Urinary bladder (tissue), 4 donors: ENCODE data around the gene COL25A1. TPM values are rescaled to one million over a fixed set of nuclear protein-coding genes. Genes with fewer than 3 reads are reported as not detected.

ENCODE experiments used
- DNase-seq: peaks from one replicate; pipeline ENCODE4 v3.0.0-alpha.2; 2015; ENCODE audit errors: extremely low spot score
- H3K27ac ChIP-seq: one replicate; pipeline ENCODE4 v1.5.1; 2013; ENCODE audit warnings: low read depth, mild to moderate bottlenecking, moderate library complexity
- H3K36me3 ChIP-seq: one replicate; pipeline ENCODE4 v1.6.1; 2013; ENCODE audit warnings: mild to moderate bottlenecking, moderate library complexity; ENCODE audit not compliant: insufficient read depth
- H3K4me1 ChIP-seq: one replicate; pipeline ENCODE4 v1.6.1; 2013; ENCODE audit warnings: mild to moderate bottlenecking, moderate library complexity; ENCODE audit not compliant: insufficient read depth
- H3K4me3 ChIP-seq: one replicate; pipeline ENCODE4 v1.5.1; 2013; ENCODE audit warnings: low read depth, low read length
- WGBS: extraction: QIAGEN DNeasy Blood & Tissue Kit; methylation state at CpG from one replicate; pipeline ENCODE4 v1.1.7; 2013; 5-methylcytosine and 5-hydroxymethylcytosine counted together
- polyA plus RNA-seq: library from polyadenylated mRNA; stranded (reverse); fragments of 200-250 nt; gene quantifications from one replicate; pipeline ENCODE4 v1.2.3, GENCODE V29; 2013
- total RNA-seq: library from RNA; depleted of rRNA; stranded (reverse); fragments of >200 nt; gene quantifications from one replicate; pipeline ENCODE4 v1.2.3, GENCODE V29; 2014
- donor health status: healthy with polysubstance abuse.
- donor health status: healthy.

Gene COL25A1
- total and polyA plus RNA-seq, 2 donors, result 1.4 to 16.4 TPM

DNA sequence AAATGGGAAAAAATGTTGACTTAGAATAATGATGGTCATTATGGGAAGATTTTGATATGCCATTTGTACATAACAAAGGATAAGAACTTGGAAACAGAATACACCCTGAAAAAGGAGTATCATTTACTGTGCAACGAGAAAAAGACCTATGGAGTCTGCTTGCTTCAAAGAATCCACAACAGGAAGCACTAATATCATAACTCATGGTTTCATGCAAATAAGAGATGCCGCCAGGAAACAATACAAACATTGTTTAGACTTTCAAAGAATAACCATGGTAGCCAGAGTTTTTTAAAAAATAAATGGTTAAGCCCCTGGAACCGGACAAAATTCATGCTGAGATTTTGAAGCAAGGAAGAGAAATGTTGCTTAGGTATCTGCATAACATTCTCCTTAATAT is 399.7 kb downstream of the COL25A1 start:
- Histone ChIP-seq H3K4me1 (no peaks in the 10 kb centered on the region), H3K4me3 (no peak overlapping the region), H3K27ac (no peak overlapping the region), H3K36me3 (no peaks in the 10 kb centered on the region)
- DNase-seq, result no peak
- WGBS, result 66% methylated on average over 3 of the region's 3 CpGs

- no peak overlapping the region for H3K27ac ChIP-seq
These were observed 401.2 kb downstream of the COL25A1 start for GRCh38 chr4:108901291-108901690.

GRCh38 chr4:108900018-108900580 is 402.4 kb downstream of the COL25A1 start:
- no peak overlapping the region for H3K27ac ChIP-seq
- WGBS, result 79% methylated on average over 3 of the region's 3 CpGs

More at GRCh38 chr4:108901291-108901690, 401.2 kb downstream of the COL25A1 start:
- Histone ChIP-seq H3K4me1 (no peaks in the 10 kb centered on the region), H3K36me3 (no peaks in the 10 kb centered on the region), H3K4me3 (no peak overlapping the region)
- no peak for DNase-seq
- 93% methylated on average over 1 of the region's 1 CpG for WGBS

DNA sequence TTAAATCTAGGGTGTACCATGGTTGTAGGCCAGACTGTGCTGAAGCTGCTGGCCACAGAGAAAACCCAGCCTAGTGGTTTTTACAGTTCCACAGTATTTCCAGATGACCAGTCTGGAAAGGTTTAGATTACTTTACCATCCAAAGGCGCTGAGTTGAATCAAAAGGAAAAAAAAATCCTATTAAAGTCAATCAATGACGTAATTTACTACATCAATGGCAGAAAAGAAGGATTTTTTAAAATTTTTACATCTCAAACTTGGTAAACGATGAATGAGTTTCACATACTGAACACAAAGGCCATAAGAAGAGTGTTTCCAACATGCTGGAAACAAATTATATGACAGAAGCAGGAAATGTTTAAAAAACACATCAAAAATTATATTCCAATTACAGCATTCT is 409.0 kb downstream of the COL25A1 start:
- H3K4me3 ChIP-seq, result no peak overlapping the region
- DNase-seq, result no peak
- H3K27ac ChIP-seq, result no peak overlapping the region
- H3K36me3 ChIP-seq, result no peaks in the 10 kb centered on the region
- H3K4me1 ChIP-seq, result no peaks in the 10 kb centered on the region
- 87% methylated on average over 3 of the region's 3 CpGs for WGBS

More at GRCh38 chr4:108900018-108900580, 402.4 kb downstream of the COL25A1 start:
- Histone ChIP-seq H3K36me3 (no peaks in the 10 kb centered on the region), H3K4me1 (no peaks in the 10 kb centered on the region), H3K4me3 (no peak overlapping the region)
- DNase-seq, result no peak

- 48% methylated on average over 1 of the region's 1 CpG for WGBS
- Histone ChIP-seq H3K4me3 (no peak overlapping the region), H3K4me1 (no peaks in the 10 kb centered on the region), H3K36me3 (no peaks in the 10 kb centered on the region), H3K27ac (no peak overlapping the region)
- no peak for DNase-seq
These were observed 410.4 kb downstream of the COL25A1 start for GRCh38 chr4:108891896-108892590.

DNA sequence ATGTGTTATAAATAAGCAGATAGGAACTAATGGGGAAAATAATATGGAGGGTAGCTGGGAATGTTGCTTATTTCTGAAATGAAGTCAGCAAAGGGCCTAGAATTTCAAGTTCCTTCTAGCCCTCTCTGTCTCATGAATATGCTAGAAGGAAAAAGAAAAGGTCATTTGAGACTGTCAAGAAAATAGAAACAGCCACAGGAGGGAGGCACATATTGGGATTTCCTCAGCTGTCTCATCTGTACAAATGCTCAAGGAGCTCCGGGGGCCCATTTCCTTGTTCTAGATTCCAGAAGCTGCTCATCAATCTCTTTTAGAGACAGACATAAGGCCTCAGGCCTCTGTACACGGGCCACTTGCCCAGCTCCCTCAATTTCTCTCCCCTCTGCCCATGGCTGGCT is 412.0 kb downstream of the COL25A1 start:
- Histone ChIP-seq H3K4me3 (no peak overlapping the region), H3K36me3 (no peaks in the 10 kb centered on the region), H3K27ac (no peak overlapping the region), H3K4me1 (no peaks in the 10 kb centered on the region)
- WGBS, result 54% methylated on average over 2 of the region's 2 CpGs
- DNase-seq, result no peak

- Histone ChIP-seq H3K36me3 (no peaks in the 10 kb centered on the region), H3K27ac (no peak overlapping the region), H3K4me3 (no peak overlapping the region), H3K4me1 (no peaks in the 10 kb centered on the region)
- DNase-seq, result no peak
- 46% methylated on average over 8 of the region's 8 CpGs for WGBS
These were observed 412.6 kb downstream of the COL25A1 start for GRCh38 chr4:108889696-108890483.

DNA sequence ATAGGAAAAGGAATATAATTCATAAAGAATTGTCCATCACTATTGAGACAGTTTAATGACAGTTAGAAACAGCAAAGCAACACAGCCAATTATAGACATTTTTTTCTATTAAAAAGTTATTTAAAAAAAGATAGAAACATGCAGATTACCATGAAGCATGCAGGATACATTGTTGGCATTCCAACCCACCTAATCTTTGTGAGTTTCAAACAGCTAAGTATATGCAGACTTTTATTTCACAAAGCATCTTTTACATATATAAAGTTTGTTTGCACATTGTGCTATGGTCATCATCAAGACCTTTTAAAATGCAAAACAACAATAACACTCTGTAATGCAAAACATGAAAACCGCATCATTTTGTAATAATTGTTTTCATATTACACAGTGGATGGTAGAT is 413.7 kb downstream of the COL25A1 start:
- no peak overlapping the region for H3K4me3 ChIP-seq
- H3K4me1 ChIP-seq, result no peaks in the 10 kb centered on the region
- no peak for DNase-seq
- H3K36me3 ChIP-seq, result no peaks in the 10 kb centered on the region
- WGBS, result 88% methylated on average over 1 of the region's 1 CpG
- H3K27ac ChIP-seq, result no peak overlapping the region

- no peak for DNase-seq
- Histone ChIP-seq H3K4me3 (no peak overlapping the region), H3K27ac (no peak overlapping the region), H3K36me3 (no peaks in the 10 kb centered on the region), H3K4me1 (no peaks in the 10 kb centered on the region)
- WGBS, result 59% methylated on average over 5 of the region's 5 CpGs
These were observed 415.4 kb downstream of the COL25A1 start for GRCh38 chr4:108887034-108887433.

DNA sequence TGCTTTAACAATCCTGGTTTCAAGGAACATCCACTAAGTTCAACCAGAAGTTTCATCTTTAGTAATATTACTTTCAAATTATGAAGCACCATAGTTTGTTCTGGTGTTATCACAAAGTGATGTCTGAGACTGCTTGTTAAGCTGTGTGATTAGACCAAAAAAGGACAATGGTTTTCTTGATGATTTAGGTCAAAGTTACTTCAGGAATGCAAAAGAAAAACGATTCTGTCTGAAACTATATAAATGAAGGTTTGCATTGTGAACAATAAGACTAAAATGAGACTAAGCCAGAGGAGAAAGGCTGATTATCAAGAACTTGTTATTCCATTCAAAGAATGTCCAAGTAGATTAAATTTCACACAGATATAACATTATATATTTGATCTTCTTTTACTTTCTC is 417.2 kb downstream of the COL25A1 start:
- no peak overlapping the region for H3K4me3 ChIP-seq
- H3K36me3 ChIP-seq, result no peaks in the 10 kb centered on the region
- no peak overlapping the region for H3K27ac ChIP-seq
- 23% methylated on average over 1 of the region's 1 CpG for WGBS
- no peak for DNase-seq
- H3K4me1 ChIP-seq, result no peaks in the 10 kb centered on the region

GRCh38 chr4:108884596-108884995 is 417.9 kb downstream of the COL25A1 start:
- Histone ChIP-seq H3K4me1 (no peaks in the 10 kb centered on the region), H3K27ac (no peak overlapping the region)

DNA sequence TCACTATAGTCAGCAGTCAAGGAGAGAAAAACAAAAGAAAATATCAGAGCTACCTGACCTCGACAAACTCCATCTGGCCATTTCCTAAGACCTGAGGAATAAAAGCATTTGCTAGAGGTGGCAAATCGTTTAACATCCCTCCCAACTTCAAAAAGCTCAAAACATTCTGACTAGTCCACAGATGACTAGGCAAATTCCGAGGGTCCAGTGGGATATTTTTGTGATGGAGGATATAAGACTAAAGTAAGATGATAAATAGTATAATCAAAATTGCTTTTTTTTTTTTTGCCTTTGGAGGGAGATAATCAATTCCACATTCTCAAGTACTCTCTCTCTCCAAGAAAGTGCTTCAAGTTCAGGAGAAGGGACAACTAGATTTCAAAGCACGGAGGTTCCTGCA is 420.5 kb downstream of the COL25A1 start:
- Histone ChIP-seq H3K4me1 (no peaks in the 10 kb centered on the region), H3K4me3 (no peak overlapping the region), H3K36me3 (no peaks in the 10 kb centered on the region), H3K27ac (no peak overlapping the region)
- 85% methylated on average over 4 of the region's 4 CpGs for WGBS
- no peak for DNase-seq

More at GRCh38 chr4:108884596-108884995, 417.9 kb downstream of the COL25A1 start:
- Histone ChIP-seq H3K36me3 (no peaks in the 10 kb centered on the region), H3K4me3 (no peak overlapping the region)
- no peak for DNase-seq

DNA sequence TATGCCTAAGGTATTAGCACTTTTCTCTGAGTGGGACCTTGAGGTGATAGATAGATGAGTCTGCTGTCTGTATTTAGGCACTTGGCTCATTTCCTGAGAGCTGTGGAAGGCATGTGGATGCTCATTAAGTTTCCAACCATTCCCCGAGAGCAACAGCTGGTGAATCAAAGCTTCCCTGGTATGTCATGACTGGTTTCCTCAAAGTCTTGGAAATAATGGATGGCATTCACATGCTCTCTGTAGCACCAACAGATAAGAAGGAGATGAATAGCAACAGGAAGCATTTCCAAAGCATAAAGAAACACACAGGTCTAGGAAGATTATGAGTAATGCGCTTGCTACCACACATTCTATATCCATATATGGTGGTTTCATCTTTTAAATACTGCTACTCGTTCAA is 421.3 kb downstream of the COL25A1 start:
- DNase-seq, result no peak
- 60% methylated on average over 3 of the region's 3 CpGs for WGBS
- no peaks in the 10 kb centered on the region for H3K36me3 ChIP-seq
- no peaks in the 10 kb centered on the region for H3K4me1 ChIP-seq
- H3K4me3 ChIP-seq, result no peak overlapping the region
- H3K27ac ChIP-seq, result no peak overlapping the region

GRCh38 chr4:108878806-108879205 is 423.7 kb downstream of the COL25A1 start:
- Histone ChIP-seq H3K36me3 (no peaks in the 10 kb centered on the region), H3K27ac (no peak overlapping the region), H3K4me3 (no peak overlapping the region), H3K4me1 (no peaks in the 10 kb centered on the region)
- WGBS, result 26% methylated on average over 3 of the region's 3 CpGs
- no peak for DNase-seq
